ENCODE measurements around the gene SLC35F3. TPM values are rescaled to one million over a fixed set of nuclear protein-coding genes. Genes with fewer than 3 reads are reported as not detected.

The SLC35F3 gene
- total RNA-seq, 1 experiment from 2014 or later = 8.1 TPM

GRCh38 chr1:234218078-234218477 lies 313.6 kb downstream of the SLC35F3 start:
- peak; percentile 5 for DNase-seq (ENCODE audit: low read depth)

GRCh38 chr1:234219711-234220110 lies 315.2 kb downstream of the SLC35F3 start:
- no peak for DNase-seq (ENCODE audit: low read depth)

GRCh38 chr1:234221601-234222000 lies 317.1 kb downstream of the SLC35F3 start:
- DNase-seq (ENCODE audit: low read depth) = no peak

GRCh38 chr1:234222561-234223280 lies 318.2 kb downstream of the SLC35F3 start:
- peak; percentile 43 for DNase-seq (ENCODE audit: low read depth)

GRCh38 chr1:234226113-234226818 lies 321.8 kb downstream of the SLC35F3 start:
- DNase-seq (ENCODE audit: low read depth) = no peak

- DNase-seq (ENCODE audit: low read depth) = no peak
Measured at GRCh38 chr1:234226819-234227165, 322.3 kb downstream of the SLC35F3 start.

GRCh38 chr1:234229581-234230387 lies 325.3 kb downstream of the SLC35F3 start:
- DNase-seq (ENCODE audit: low read depth) = no peak

GRCh38 chr1:234230414-234230862 lies 326.0 kb downstream of the SLC35F3 start:
- DNase-seq (ENCODE audit: low read depth) = no peak

GRCh38 chr1:234231061-234231892 lies 326.8 kb downstream of the SLC35F3 start:
- no peak for DNase-seq (ENCODE audit: low read depth)

- no peak for DNase-seq (ENCODE audit: low read depth)
Measured at GRCh38 chr1:234231893-234232276, 327.4 kb downstream of the SLC35F3 start.

GRCh38 chr1:234234199-234234598 lies 329.7 kb downstream of the SLC35F3 start:
- DNase-seq (ENCODE audit: low read depth) = no peak

GRCh38 chr1:234235434-234235881 lies 331.0 kb downstream of the SLC35F3 start:
- DNase-seq (ENCODE audit: low read depth) = no peak

- no peak for DNase-seq (ENCODE audit: low read depth)
Measured at GRCh38 chr1:234237393-234237792, 332.9 kb downstream of the SLC35F3 start.

GRCh38 chr1:234238060-234238459 lies 333.6 kb downstream of the SLC35F3 start:
- no peak for DNase-seq (ENCODE audit: low read depth)

GRCh38 chr1:234239515-234239914 lies 335.0 kb downstream of the SLC35F3 start:
- no peak for DNase-seq (ENCODE audit: low read depth)

GRCh38 chr1:234239936-234240335 lies 335.5 kb downstream of the SLC35F3 start:
- no peak for DNase-seq (ENCODE audit: low read depth)

GRCh38 chr1:234240680-234241079 lies 336.2 kb downstream of the SLC35F3 start:
- no peak for DNase-seq (ENCODE audit: low read depth)

- no peak for DNase-seq (ENCODE audit: low read depth)
Measured at GRCh38 chr1:234241941-234242490, 337.5 kb downstream of the SLC35F3 start.

GRCh38 chr1:234243521-234244260 lies 339.2 kb downstream of the SLC35F3 start:
- no peak for DNase-seq (ENCODE audit: low read depth)

GRCh38 chr1:234244482-234244881 lies 340.0 kb downstream of the SLC35F3 start:
- no peak for DNase-seq (ENCODE audit: low read depth)

Data from HT1080 (cell line).